ENCODE data around the gene CCDC24. TPM values are rescaled to one million over a fixed set of nuclear protein-coding genes. Genes with fewer than 3 reads are reported as not detected.

CCDC24 gene
- total and polyA plus RNA-seq, 2 of the 13 experiments (the other 11 are each of a cell fraction or from before 2014, with no cell fraction given): 1.4 to 2.9 TPM

- intact Hi-C loops (cut with micrococcal nuclease; ENCODE audit: unreplicated experiment): no loop called here
- TF ChIP-seq MAFK (conservative IDR thresholded peaks at IDR 0.05 in 1 of 2, IDR thresholded peaks at IDR 0.05 in 1 of 2; ENCODE audit: low read length in 2 of 2) (peak; percentile 3 to 50; a peak in 1 of 4 replicates), CENPT (CRISPR knock-in tag; IDR thresholded peaks at IDR 0.05; ENCODE audit: low read depth) (no peak)
These were observed 35.9 kb downstream of the CCDC24 start for GRCh38 chr1:44027320-44027719.

DNA sequence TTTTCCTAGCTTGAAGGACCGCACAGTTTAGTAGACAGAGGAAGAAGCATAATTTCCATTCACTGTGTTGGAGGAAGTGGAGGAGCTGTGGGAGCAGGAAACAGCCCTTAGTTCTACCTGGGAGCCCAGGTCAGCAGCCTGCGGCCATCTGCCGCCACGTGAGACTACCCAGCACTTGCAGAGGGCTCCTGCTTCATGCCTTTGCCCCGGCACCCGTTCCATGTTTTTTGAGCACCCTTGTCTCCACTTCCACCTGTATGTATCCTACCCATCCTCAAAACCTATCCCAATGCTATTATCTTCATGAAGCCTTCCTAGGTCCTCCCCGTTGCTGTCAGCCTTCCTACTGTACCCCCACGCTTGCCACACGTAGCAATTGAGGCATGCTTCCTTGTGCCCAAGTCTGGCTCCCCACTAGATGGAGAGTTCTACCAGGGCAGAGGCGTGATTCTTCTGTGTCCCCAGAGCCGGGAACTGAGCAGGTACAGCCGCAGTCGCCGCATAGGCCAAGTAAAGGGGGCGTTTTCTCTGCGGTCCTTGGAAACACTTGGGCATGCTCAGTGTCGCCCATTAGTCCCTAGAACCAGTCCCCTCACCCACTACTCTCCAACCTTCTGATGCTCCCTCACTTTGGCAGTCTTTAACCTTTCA is 38.0 kb downstream of the CCDC24 start:
- in situ Hi-C loops (cut with HindIII; ENCODE audit: extremely low pct_ligation_motif_present, low pct_unique_long_range_greater_than_20kb): no loop called here
- DNase-seq (ENCODE audit: low spot score) (no peak), FAIRE-seq (no peak), ATAC-seq (peak; percentile 2)
- Histone ChIP-seq H3K27me3 (ENCODE audit: control insufficient read depth in 1 of 2, insufficient read depth in 2 of 2, low read length in 2 of 2) (no peaks in the 10 kb centered on the region), H3K9me3 (ENCODE audit: low read length) (no peaks in the 10 kb centered on the region), H3K4me1 (ENCODE audit: insufficient read depth, low read length) (peaks cover 38% of the 10 kb centered on the region), H4K20me1 (ENCODE audit: insufficient read depth, low read length) (no peaks in the 10 kb centered on the region), H3K27ac (ENCODE audit: extremely low read length, insufficient read depth, low read length) (peak overlapping the region; percentile 77), H3K79me2 (ENCODE audit: insufficient read depth, low read length) (no peaks in the 10 kb centered on the region), H3K4me3 (replicated peaks in 1 of 3; ENCODE audit: insufficient read depth in 1 of 3, low read depth in 2 of 3, low read length in 3 of 3) (peak overlapping the region; percentile 91 to 96 (median 95)), H3K9ac (ENCODE audit: insufficient read depth, low read depth, low read length) (peak overlapping the region; percentile 85), H3K4me2 (ENCODE audit: low read depth, low read length) (peak overlapping the region; percentile 91), H2AFZ (ENCODE audit: low read length) (no peak overlapping the region), H3K36me3 (replicated peaks in 1 of 2; ENCODE audit: control insufficient read depth in 1 of 2, insufficient read depth in 2 of 2, low read length in 2 of 2) (peaks cover 1 to 10% of the 10 kb centered on the region in 2 experiments; a peak in 2 of 5 replicates)
- BruUV-seq (replicated peaks): TSS peak; percentile 44
- intact Hi-C loops (cut with micrococcal nuclease; ENCODE audit: unreplicated experiment): no loop called here
- CTCF ChIA-PET (ENCODE audit: low intra/inter-chr PET ratio, low total read pairs): no interaction called here
- 64% methylated on average over 10 of the region's 17 CpGs for WGBS (ENCODE audit: low lambda C conversion rate)
- POLR2A ChIA-PET: interaction anchor here (4.4 to 5.4 kb wide), 2 partner anchors 14 to 19 kb away, joined by 22 to 32 read pairs; no protein-coding TSS in a partner anchor
- TF ChIP-seq, protein P1, sequence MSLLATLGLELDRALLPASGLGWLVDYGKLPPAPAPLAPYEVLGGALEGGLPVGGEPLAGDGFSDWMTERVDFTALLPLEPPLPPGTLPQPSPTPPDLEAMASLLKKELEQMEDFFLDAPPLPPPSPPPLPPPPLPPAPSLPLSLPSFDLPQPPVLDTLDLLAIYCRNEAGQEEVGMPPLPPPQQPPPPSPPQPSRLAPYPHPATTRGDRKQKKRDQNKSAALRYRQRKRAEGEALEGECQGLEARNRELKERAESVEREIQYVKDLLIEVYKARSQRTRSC (CRISPR knock-in tag; IDR thresholded peaks at IDR 0.05; ENCODE audit: low read depth): 0 out of 2 replicates have a peak, but pooled peaks have one; percentile 55
- TF ChIP-seq, protein P2, sequence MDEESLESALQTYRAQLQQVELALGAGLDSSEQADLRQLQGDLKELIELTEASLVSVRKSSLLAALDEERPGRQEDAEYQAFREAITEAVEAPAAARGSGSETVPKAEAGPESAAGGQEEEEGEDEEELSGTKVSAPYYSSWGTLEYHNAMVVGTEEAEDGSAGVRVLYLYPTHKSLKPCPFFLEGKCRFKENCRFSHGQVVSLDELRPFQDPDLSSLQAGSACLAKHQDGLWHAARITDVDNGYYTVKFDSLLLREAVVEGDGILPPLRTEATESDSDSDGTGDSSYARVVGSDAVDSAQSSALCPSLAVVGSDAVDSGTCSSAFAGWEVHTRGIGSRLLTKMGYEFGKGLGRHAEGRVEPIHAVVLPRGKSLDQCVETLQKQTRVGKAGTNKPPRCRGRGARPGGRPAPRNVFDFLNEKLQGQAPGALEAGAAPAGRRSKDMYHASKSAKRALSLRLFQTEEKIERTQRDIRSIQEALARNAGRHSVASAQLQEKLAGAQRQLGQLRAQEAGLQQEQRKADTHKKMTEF (CRISPR knock-in tag; IDR thresholded peaks at IDR 0.05): no peak
- TF ChIP-seq ZNF550 (CRISPR knock-in tag; IDR thresholded peaks at IDR 0.05; ENCODE audit: borderline replicate concordance) (no peak), CCDC6 (CRISPR knock-in tag; IDR thresholded peaks at IDR 0.05) (peak; percentile 45), KMT2B (CRISPR knock-in tag; IDR thresholded peaks at IDR 0.05) (peak; percentile 10; the same call in 1 of the 2 replicates), HNF1B (CRISPR knock-in tag; IDR thresholded peaks at IDR 0.05) (peak; percentile 45; the same call in 1 of the 2 replicates), CCAR2 (optimal IDR thresholded peaks at IDR 0.05; ENCODE audit: low read depth, low read length) (no peak), ZBTB8A (CRISPR knock-in tag; IDR thresholded peaks at IDR 0.05; ENCODE audit: borderline replicate concordance, low read depth) (peak; percentile 4; the same call in 1 of the 2 replicates), ZBTB3 (CRISPR knock-in tag; IDR thresholded peaks at IDR 0.05; ENCODE audit: borderline replicate concordance, low read depth) (no peak)
- TF ChIP-seq, protein P3, sequence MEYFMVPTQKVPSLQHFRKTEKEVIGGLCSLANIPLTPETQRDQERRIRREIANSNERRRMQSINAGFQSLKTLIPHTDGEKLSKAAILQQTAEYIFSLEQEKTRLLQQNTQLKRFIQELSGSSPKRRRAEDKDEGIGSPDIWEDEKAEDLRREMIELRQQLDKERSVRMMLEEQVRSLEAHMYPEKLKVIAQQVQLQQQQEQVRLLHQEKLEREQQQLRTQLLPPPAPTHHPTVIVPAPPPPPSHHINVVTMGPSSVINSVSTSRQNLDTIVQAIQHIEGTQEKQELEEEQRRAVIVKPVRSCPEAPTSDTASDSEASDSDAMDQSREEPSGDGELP (IDR thresholded peaks at IDR 0.05; ENCODE audit: borderline replicate concordance, low read depth): no peak

More at GRCh38 chr1:44027320-44027719, 35.9 kb downstream of the CCDC24 start:
- ChIA-PET POLR2A (no interaction called here), CTCF (ENCODE audit: low intra/inter-chr PET ratio, low total read pairs) (no interaction called here)
- DNase-seq (ENCODE audit: low spot score) (no peak), FAIRE-seq (no peak), ATAC-seq (no peak)
- H3K27me3 ChIP-seq (ENCODE audit: control insufficient read depth in 1 of 2, insufficient read depth in 2 of 2, low read length in 2 of 2): no peaks in the 10 kb centered on the region
- no peak overlapping the region for H2AFZ ChIP-seq (ENCODE audit: low read length)
- BruUV-seq (replicated peaks): no TSS peak
- no peaks in the 10 kb centered on the region for H3K9me3 ChIP-seq (ENCODE audit: low read length)
- no peak overlapping the region for H3K4me3 ChIP-seq (replicated peaks in 1 of 3; ENCODE audit: insufficient read depth in 1 of 3, low read depth in 2 of 3, low read length in 3 of 3)
- WGBS (ENCODE audit: low lambda C conversion rate): 97% methylated on average over 3 of the region's 3 CpGs
- in situ Hi-C loops (cut with HindIII; ENCODE audit: extremely low pct_ligation_motif_present, low pct_unique_long_range_greater_than_20kb): no loop called here
- no peak overlapping the region for H3K9ac ChIP-seq (ENCODE audit: insufficient read depth, low read depth, low read length)
- H3K4me1 ChIP-seq (ENCODE audit: insufficient read depth, low read length): peaks cover 17% of the 10 kb centered on the region
- no peak overlapping the region for H3K27ac ChIP-seq (ENCODE audit: extremely low read length, insufficient read depth, low read length)
- no peaks in the 10 kb centered on the region for H4K20me1 ChIP-seq (ENCODE audit: insufficient read depth, low read length)
- H3K79me2 ChIP-seq (ENCODE audit: insufficient read depth, low read length): no peaks in the 10 kb centered on the region
- H3K36me3 ChIP-seq (replicated peaks in 1 of 2; ENCODE audit: control insufficient read depth in 1 of 2, insufficient read depth in 2 of 2, low read length in 2 of 2): peaks cover 4 to 15% of the 10 kb centered on the region in 2 experiments; a peak in 2 of 5 replicates
- no peak overlapping the region for H3K4me2 ChIP-seq (ENCODE audit: low read depth, low read length)

Data from HepG2 (cell line).